Caco-2 (cell line): Measurements from ENCODE around the gene IQGAP3. TPM values are rescaled to one million over a fixed set of nuclear protein-coding genes. Genes with fewer than 3 reads are reported as not detected.

Experiments
- BruUV-seq: library from RNA; stranded (reverse); fragments of 400-500 nt; replicated peaks from 2 replicates; lab custom pipeline; 2021; lab: Mats Ljungman, UMichigan
- CTCF ChIA-PET: fragments of 300-600 bp; sonication (Branson Sonifier 250); formaldehyde crosslinking; loops from one replicate; lab custom pipeline; 2022; ENCODE audit warnings: antibody characterized with exemption; lab: Charles Lee
- POLR2A ChIA-PET: fragments of 300-600 bp; sonication (Branson Sonifier 250); formaldehyde crosslinking; loops from one replicate; lab custom pipeline; 2022; ENCODE audit warnings: antibody characterized with exemption; lab: Charles Lee
- DNase-seq, 2 experiments: peaks; one replicate each; pipeline versions ENCODE4 v3.0.0 to v3.0.0-alpha.2; 2020 to 2022
- H3K27me3 ChIP-seq: replicated peaks from 2 replicates; pipeline ENCODE4 v1.6.0; 2011; ENCODE audit warnings: low read length; ENCODE audit not compliant: control insufficient read depth, insufficient read depth
- H3K36me3 ChIP-seq: 2 replicates; pipeline ENCODE4 v1.5.1; 2011; ENCODE audit warnings: low read length; ENCODE audit not compliant: control insufficient read depth, insufficient read depth
- H3K4me1 ChIP-seq: fragments of 250-450 bp; sonication (Bioruptor Pico); 2 replicates; pipeline ENCODE4 v1.5.1; 2020; ENCODE audit warnings: mild to moderate bottlenecking
- H3K4me3 ChIP-seq: 2 replicates; pipeline ENCODE4 v1.5.1; 2011; ENCODE audit warnings: low read depth, mild to moderate bottlenecking, control low read depth, low read length
- H3K9me3 ChIP-seq: fragments of 250-450 bp; sonication (Bioruptor Pico); 2 replicates; pipeline ENCODE4 v1.5.1; 2020; ENCODE audit warnings: mild to moderate bottlenecking, moderate library complexity
- H3K27ac Mint-ChIP-seq: one replicate; pipeline ENCODE4 v1.8.0; 2022; ENCODE audit warnings: mixed read lengths; ENCODE audit not compliant: unreplicated experiment
- H3K27me3 Mint-ChIP-seq: one replicate; pipeline ENCODE4 v1.8.0; 2022; ENCODE audit warnings: mixed read lengths; ENCODE audit not compliant: insufficient read depth, unreplicated experiment
- H3K36me3 Mint-ChIP-seq: one replicate; pipeline ENCODE4 v1.8.0; 2022; ENCODE audit warnings: mild to moderate bottlenecking, mixed read lengths; ENCODE audit not compliant: insufficient read depth, unreplicated experiment
- H3K4me1 Mint-ChIP-seq: one replicate; pipeline ENCODE4 v1.8.0; 2022; ENCODE audit warnings: low read depth, mixed read lengths; ENCODE audit not compliant: unreplicated experiment
- H3K4me3 Mint-ChIP-seq: one replicate; pipeline ENCODE4 v1.8.0; 2022; ENCODE audit warnings: mild to moderate bottlenecking, moderate library complexity, mixed read lengths; ENCODE audit not compliant: unreplicated experiment
- H3K9me3 Mint-ChIP-seq: one replicate; pipeline ENCODE4 v1.8.0; 2022; ENCODE audit warnings: mixed read lengths; ENCODE audit not compliant: unreplicated experiment
- CTCF ChIP-seq, 2 experiments: fragments of 200-600 bp in 1 of 2; IDR thresholded peaks; 1 replicate in 1 of 2; 2 replicates in 1 of 2; pipeline versions ENCODE4 v1.5.1 to v1.8.0; 2011 to 2022; ENCODE audit warnings: antibody characterized with exemption in 1 of 2, control low read depth in 1 of 2, inconsistent platforms in 1 of 2, low read depth in 1 of 2, low read length in 1 of 2, mild to moderate bottlenecking in 1 of 2, moderate library complexity in 1 of 2; ENCODE audit not compliant: insufficient read depth in 1 of 2, severe bottlenecking in 1 of 2, unreplicated experiment in 1 of 2
- intact Hi-C: fragments of 100-400 bp; cut with micrococcal nuclease; formaldehyde crosslinking; loops from one replicate; pipeline ENCODE4 v1.10.0; 2022; ENCODE audit not compliant: unreplicated experiment
- total RNA-seq: library from RNA; stranded (reverse); gene quantifications from 2 replicates; pipeline ENCODE4 v1.2.3, GENCODE V29; 2022

The IQGAP3 gene
- total RNA-seq, 1 experiment from 2014 or later = 37.6 TPM

- CTCF ChIA-PET = interaction anchor here (1.4 to 2.0 kb wide), 2 partner anchors 19 to 24 kb away, joined by 9 to 15 read pairs; partner anchors contain the start of gene MEF2D
Observed at GRCh38 chr1:156481527-156481926, 90.8 kb downstream of the IQGAP3 start.

GRCh38 chr1:156480411-156481192 is 91.8 kb downstream of the IQGAP3 start:
- no TSS peak for BruUV-seq
- ChIA-PET POLR2A (interaction anchor here (1.0 kb wide), 1 partner anchor 20 kb away, joined by 6 read pairs; the partner anchor contains the start of gene MEF2D), CTCF (interaction anchor here (0.5 to 2.0 kb wide), 8 partner anchors 9 to 95 kb away, joined by 3 to 15 read pairs (median 3); partner anchors contain the start of gene MEF2D)
- Histone ChIP-seq H3K4me1 (no peaks in the 10 kb centered on the region), H3K4me3 (no peak overlapping the region), H3K9me3 (no peaks in the 10 kb centered on the region), H3K27me3 (no peaks in the 10 kb centered on the region), H3K36me3 (peaks cover 7% of the 10 kb centered on the region)
- Mint-ChIP-seq H3K36me3 (peaks cover 23% of the 10 kb centered on the region), H3K4me1 (no peaks in the 10 kb centered on the region), H3K27ac (no peak overlapping the region), H3K27me3 (no peaks in the 10 kb centered on the region), H3K4me3 (no peak overlapping the region), H3K9me3 (no peaks in the 10 kb centered on the region)
- DNase-seq = peak in 1 of 2 experiments; percentile 52
- TF ChIP-seq CTCF (IDR thresholded peaks at IDR 0.05; ENCODE audit: insufficient read depth in 1 of 2, low read depth in 1 of 2, low read length in 1 of 2, severe bottlenecking in 1 of 2, unreplicated experiment in 1 of 2) = peak; percentile 63 to 68
- intact Hi-C loops = loop anchor here (2.0 kb wide), 1 partner anchor 24 kb away; no protein-coding TSS in a partner anchor

More at GRCh38 chr1:156481527-156481926, 90.8 kb downstream of the IQGAP3 start:
- DNase-seq = no peak
- H3K27me3 ChIP-seq = no peaks in the 10 kb centered on the region
- H3K9me3 Mint-ChIP-seq = no peaks in the 10 kb centered on the region
- no peak for TF ChIP-seq CTCF (IDR thresholded peaks at IDR 0.05; ENCODE audit: insufficient read depth in 1 of 2, low read depth in 1 of 2, low read length in 1 of 2, severe bottlenecking in 1 of 2, unreplicated experiment in 1 of 2)
- H3K9me3 ChIP-seq = no peaks in the 10 kb centered on the region
- BruUV-seq = no TSS peak
- H3K27me3 Mint-ChIP-seq = no peaks in the 10 kb centered on the region
- H3K4me3 Mint-ChIP-seq = no peak overlapping the region
- no peaks in the 10 kb centered on the region for H3K4me1 Mint-ChIP-seq
- no peak overlapping the region for H3K27ac Mint-ChIP-seq
- H3K4me3 ChIP-seq = no peak overlapping the region
- intact Hi-C loops = loop anchor here (2.0 kb wide), 1 partner anchor 25 kb away; no protein-coding TSS in a partner anchor
- POLR2A ChIA-PET = no interaction called here
- H3K4me1 ChIP-seq = no peaks in the 10 kb centered on the region
- H3K36me3 Mint-ChIP-seq = peaks cover 15% of the 10 kb centered on the region
- peaks cover 7% of the 10 kb centered on the region for H3K36me3 ChIP-seq

GRCh38 chr1:156480016-156480370 is 92.4 kb downstream of the IQGAP3 start:
- ChIA-PET CTCF (interaction anchor here (0.5 to 2.0 kb wide), 8 partner anchors 8 to 94 kb away, joined by 3 to 15 read pairs (median 3); partner anchors contain the start of gene MEF2D), POLR2A (interaction anchor here (1.0 kb wide), 1 partner anchor 21 kb away, joined by 6 read pairs; the partner anchor contains the start of gene MEF2D)
- intact Hi-C loops = loop anchor here (2.0 kb wide), 1 partner anchor 23 kb away; no protein-coding TSS in a partner anchor
- peak in 1 of 2 experiments; percentile 42 for TF ChIP-seq CTCF (IDR thresholded peaks at IDR 0.05; ENCODE audit: insufficient read depth in 1 of 2, low read depth in 1 of 2, low read length in 1 of 2, severe bottlenecking in 1 of 2, unreplicated experiment in 1 of 2)
- Histone ChIP-seq H3K4me3 (no peak overlapping the region), H3K4me1 (no peaks in the 10 kb centered on the region), H3K9me3 (no peaks in the 10 kb centered on the region), H3K27me3 (no peaks in the 10 kb centered on the region), H3K36me3 (peaks cover 7% of the 10 kb centered on the region)
- BruUV-seq = no TSS peak
- Mint-ChIP-seq H3K4me3 (no peak overlapping the region), H3K36me3 (peaks cover 29% of the 10 kb centered on the region), H3K27me3 (no peaks in the 10 kb centered on the region), H3K4me1 (no peaks in the 10 kb centered on the region), H3K27ac (no peak overlapping the region), H3K9me3 (no peaks in the 10 kb centered on the region)
- peak in 1 of 2 experiments; percentile 21 for DNase-seq
